Measurements from ENCODE around the gene CCL18.

GRCh38 chr17:36017799-36018198 is 46.3 kb upstream of the CCL18 start, which contains the start of gene CCL23:
- TF ChIP-seq CTCF (IDR thresholded peaks at IDR 0.05; ENCODE audit: insufficient read depth, low read length, poor library complexity, severe bottlenecking) (no peak), EZH2phosphoT487 (conservative IDR thresholded peaks at IDR 0.05; ENCODE audit: low read length) (no peak)
